ENCODE results near the gene DNALI1.
"Not testable (repeated sequence)": the region's sequence is repeated elsewhere in the genome, so short reads cannot be mapped to it uniquely, and the experiment has no call there.

DNALI1 gene

DNA sequence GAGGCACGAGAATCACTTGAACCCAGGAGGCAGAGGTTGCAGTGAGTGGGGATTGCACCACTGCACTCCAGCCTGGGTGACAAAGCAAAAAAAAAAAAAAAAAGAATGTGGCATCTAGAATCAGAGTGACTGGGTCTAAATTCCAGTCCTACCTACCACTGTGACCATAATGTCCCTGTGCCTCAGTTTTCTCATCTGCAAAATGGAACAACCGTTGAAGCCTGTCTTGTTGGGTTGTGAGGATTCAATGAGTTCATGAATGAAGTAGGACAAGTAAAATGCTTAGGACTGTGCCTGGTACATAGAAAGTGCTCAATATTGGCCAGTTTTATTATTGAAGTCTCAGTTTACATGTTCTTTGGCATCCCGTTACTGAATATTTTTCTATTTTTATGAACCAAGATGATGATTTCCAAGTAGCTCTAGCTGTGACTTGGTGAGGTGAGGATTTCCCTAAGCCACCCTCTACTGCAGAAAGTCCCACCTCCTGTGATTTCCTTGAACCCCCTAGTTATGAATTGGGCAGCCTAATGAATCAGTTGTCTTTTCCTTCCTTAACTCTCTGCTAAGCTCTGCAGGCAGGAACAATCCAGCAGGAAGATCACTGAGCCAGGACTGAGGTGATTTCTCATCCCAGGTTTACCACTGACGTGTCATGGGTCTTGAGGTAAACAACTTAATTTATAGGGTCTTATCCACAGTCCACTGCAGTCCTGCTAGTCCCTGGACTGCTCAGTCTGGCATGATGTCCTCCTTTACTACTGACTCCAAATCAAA lies 23.2 kb upstream of the DNALI1 start:
- TF ChIP-seq GLIS3 (CRISPR knock-in tag; IDR thresholded peaks at IDR 0.05), result no peak
- TF ChIP-seq POU6F1 (CRISPR knock-in tag; IDR thresholded peaks at IDR 0.05; ENCODE audit: borderline replicate concordance, low read depth), result no peak
- TF ChIP-seq ZC3H10 (CRISPR knock-in tag; IDR thresholded peaks at IDR 0.05), result no peak
- TF ChIP-seq OSR1 (CRISPR knock-in tag; IDR thresholded peaks at IDR 0.05), result no peak
- TF ChIP-seq ZFP3 (CRISPR knock-in tag; IDR thresholded peaks at IDR 0.05), result no peak
- TF ChIP-seq RARB (CRISPR knock-in tag; IDR thresholded peaks at IDR 0.05), result no peak
- TF ChIP-seq ZNF565 (CRISPR knock-in tag; conservative IDR thresholded peaks at IDR 0.05; ENCODE audit: low read depth), result no peak
- TF ChIP-seq TCF4 (CRISPR knock-in tag; IDR thresholded peaks at IDR 0.05; ENCODE audit: borderline replicate concordance), result no peak
- no peak; the same call in 2 of the 3 replicates for ATAC-seq

- TF ChIP-seq TSHZ2 (CRISPR knock-in tag; IDR thresholded peaks at IDR 0.05) (no peak), POU6F1 (CRISPR knock-in tag; IDR thresholded peaks at IDR 0.05; ENCODE audit: borderline replicate concordance, low read depth) (no peak), ISL1 (CRISPR knock-in tag; IDR thresholded peaks at IDR 0.05) (no peak), SNAI2 (CRISPR knock-in tag; IDR thresholded peaks at IDR 0.05) (no peak), TOX (CRISPR knock-in tag; IDR thresholded peaks at IDR 0.05; ENCODE audit: borderline replicate concordance) (no peak), ZC3H10 (CRISPR knock-in tag; IDR thresholded peaks at IDR 0.05) (no peak), ZFP30 (CRISPR knock-in tag; IDR thresholded peaks at IDR 0.05) (no peak)
- TF ChIP-seq, protein P1, sequence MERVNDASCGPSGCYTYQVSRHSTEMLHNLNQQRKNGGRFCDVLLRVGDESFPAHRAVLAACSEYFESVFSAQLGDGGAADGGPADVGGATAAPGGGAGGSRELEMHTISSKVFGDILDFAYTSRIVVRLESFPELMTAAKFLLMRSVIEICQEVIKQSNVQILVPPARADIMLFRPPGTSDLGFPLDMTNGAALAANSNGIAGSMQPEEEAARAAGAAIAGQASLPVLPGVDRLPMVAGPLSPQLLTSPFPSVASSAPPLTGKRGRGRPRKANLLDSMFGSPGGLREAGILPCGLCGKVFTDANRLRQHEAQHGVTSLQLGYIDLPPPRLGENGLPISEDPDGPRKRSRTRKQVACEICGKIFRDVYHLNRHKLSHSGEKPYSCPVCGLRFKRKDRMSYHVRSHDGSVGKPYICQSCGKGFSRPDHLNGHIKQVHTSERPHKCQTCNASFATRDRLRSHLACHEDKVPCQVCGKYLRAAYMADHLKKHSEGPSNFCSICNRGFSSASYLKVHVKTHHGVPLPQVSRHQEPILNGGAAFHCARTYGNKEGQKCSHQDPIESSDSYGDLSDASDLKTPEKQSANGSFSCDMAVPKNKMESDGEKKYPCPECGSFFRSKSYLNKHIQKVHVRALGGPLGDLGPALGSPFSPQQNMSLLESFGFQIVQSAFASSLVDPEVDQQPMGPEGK (CRISPR knock-in tag; IDR thresholded peaks at IDR 0.05; ENCODE audit: borderline replicate concordance), result no peak
- no peak for ATAC-seq
Observed at GRCh38 chr1:37537378-37537777, 19.4 kb upstream of the DNALI1 start.

DNA sequence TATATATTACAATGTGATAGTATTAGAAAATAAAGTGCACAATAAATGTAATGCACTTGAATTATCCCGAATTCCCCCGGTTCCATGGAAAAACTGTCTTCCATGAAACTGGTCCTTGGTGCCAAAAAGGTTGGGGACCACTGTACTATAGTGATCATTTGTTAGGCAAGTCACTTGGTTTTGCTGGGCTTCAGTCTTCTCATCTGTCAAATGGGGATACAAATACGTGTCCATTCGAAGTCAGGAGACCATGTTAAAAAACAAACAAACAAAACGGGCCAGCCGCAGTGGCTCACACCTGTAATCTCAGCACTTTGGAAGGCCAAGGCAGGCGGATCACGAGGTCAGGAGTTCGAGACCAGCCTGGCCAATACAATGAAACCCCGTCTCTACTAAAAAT lies 17.6 kb upstream of the DNALI1 start:
- not testable (repeated sequence) for ATAC-seq

GRCh38 chr1:37540036-37540785 lies 16.5 kb upstream of the DNALI1 start:
- TF ChIP-seq, protein P2, sequence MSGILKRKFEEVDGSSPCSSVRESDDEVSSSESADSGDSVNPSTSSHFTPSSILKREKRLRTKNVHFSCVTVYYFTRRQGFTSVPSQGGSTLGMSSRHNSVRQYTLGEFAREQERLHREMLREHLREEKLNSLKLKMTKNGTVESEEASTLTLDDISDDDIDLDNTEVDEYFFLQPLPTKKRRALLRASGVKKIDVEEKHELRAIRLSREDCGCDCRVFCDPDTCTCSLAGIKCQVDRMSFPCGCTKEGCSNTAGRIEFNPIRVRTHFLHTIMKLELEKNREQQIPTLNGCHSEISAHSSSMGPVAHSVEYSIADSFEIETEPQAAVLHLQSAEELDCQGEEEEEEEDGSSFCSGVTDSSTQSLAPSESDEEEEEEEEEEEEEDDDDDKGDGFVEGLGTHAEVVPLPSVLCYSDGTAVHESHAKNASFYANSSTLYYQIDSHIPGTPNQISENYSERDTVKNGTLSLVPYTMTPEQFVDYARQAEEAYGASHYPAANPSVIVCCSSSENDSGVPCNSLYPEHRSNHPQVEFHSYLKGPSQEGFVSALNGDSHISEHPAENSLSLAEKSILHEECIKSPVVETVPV (CRISPR knock-in tag; IDR thresholded peaks at IDR 0.05), result no peak
- no peak for TF ChIP-seq OSR1 (CRISPR knock-in tag; IDR thresholded peaks at IDR 0.05)
- ATAC-seq, result no peak

Data from SK-N-SH treated with all-trans-retinoic acid at 6 μM for 48 hours (cell line).